HG03095 (cell line): ENCODE measurements around the gene NFU1.

Experiments used
- ATAC-seq: cut with Tn5 transposase; IDR thresholded peaks from one replicate; pipeline ENCODE4 v1.9.1; 2021; ENCODE audit warnings: moderate library complexity; ENCODE audit not compliant: unreplicated experiment

Gene NFU1

GRCh38 chr2:69436938-69437750 lies at the start of gene NFU1:
Gene NFU1 (minus strand): TSS chr2:69437435. CDS start chr2:69437422, 13 bp downstream.
- peak; percentile 95 for ATAC-seq

DNA sequence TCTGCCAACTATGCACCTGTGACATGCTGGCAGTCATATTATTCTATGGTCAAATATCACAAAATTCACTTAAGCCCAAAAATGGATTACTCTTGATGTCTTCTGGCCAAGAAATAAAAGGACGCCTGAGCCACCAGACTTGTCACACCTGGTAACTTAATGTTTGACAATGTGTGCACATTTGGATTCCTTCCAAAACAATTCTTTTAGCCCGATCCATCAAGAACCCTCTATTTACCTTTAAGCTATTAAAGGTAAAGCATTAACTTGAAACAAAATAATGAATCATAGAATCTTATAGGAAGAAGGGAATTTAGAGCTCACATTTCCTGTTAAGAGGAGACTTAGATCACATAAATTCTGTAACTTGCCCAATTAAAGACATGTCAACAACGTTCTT lies 46.5 kb upstream of the NFU1 start:
- ATAC-seq = no peak

DNA sequence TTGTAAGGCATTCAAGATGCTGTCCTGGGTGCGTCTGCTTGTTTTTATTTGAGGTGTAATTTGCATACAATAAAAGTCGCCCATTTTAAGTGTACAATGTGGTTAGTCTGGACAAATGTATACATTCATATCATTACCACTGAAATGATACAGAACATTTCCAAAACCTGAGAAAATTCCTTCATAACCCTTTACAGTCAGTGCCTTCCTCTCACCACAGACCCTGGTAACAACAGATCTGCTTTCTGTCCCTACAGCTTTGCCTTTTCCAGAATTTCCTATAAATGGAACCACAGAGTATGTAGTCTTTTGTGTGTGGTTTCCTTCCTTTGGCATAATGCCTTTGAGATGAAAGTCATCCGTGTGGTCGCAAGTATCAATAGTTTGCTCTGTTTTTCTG lies 45.8 kb upstream of the NFU1 start:
- no peak for ATAC-seq

GRCh38 chr2:69482471-69482870 lies 45.2 kb upstream of the NFU1 start:
- ATAC-seq = no peak

DNA sequence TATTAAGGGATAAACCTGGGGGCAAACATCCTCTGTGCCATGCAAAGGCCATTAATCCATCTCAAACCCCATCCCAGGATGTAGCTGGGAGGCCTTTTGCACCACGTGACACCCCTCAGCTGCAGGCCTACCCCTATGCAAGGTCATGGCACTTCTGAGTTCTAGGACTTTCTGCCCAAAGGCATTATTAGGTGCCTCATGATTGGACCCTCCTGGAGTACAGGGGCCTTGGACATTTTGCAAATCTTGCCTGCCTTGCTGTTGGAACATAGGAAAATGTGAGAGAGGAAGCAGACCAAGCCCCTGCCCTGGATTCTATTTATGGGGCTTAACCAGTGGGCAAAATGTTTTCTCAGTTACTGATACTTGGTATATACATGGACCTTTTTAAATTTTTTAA lies 44.2 kb upstream of the NFU1 start:
- no peak for ATAC-seq

DNA sequence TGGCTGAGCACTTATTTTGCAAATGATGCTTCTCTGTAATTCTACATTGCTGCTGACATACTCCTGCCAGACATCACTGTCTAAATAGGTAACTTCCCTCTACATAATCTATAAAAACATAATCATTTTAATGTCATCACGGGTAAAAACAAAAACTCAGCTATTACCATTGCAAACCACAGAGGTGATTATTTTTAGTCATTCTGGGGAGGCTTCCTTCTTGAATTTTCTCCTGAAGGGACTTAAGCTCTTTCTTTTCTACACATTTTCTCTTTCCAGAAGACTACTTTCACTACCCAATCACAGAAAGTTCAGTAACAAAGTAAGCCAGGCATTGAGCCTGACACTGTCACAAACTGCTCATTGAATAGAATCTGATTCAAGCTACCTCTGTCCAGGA lies 40.4 kb upstream of the NFU1 start:
- ATAC-seq = no peak

DNA sequence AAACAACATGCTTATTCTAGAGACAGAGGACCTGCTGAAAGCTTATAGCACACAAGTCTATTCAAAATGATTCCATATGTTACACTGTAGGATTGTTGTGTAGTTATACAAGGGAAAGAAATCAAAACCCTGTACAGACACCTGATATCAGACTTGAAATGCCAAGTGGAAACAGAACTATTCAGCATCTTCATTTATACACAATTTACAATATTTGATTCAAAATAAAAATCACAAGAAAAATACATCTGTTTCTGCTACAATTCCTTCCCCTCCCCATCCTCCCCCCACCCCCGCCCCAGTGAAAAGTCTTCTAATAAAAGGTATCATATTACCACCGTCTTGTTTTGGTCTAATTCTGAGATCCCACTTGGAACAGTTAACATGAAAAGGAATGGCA lies 37.5 kb upstream of the NFU1 start:
- ATAC-seq = no peak

DNA sequence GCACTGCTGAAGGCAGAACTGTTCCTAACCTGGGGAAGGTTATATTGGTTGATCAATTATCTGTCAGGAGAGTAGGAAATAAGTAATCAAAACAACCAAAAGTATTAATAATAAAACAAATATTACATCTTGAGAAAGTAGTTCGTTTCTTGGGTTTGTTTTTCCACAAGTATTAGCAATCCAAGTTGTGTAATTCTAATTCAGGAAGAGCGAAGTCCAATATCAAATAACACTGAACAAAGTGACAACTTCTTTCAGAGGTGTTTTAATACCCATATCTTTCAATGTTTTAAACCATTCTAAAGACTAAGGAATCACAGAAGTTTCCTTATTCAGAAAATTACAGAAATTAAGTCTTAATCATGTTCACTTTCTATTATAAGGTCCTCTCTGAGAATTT lies 34.6 kb upstream of the NFU1 start:
- ATAC-seq = no peak

GRCh38 chr2:69470911-69471310 lies 33.7 kb upstream of the NFU1 start:
- ATAC-seq = no peak

- no peak for ATAC-seq
Measured at GRCh38 chr2:69469784-69470183, 32.5 kb upstream of the NFU1 start.

GRCh38 chr2:69469375-69469774 lies 32.1 kb upstream of the NFU1 start:
- ATAC-seq = no peak

- no peak for ATAC-seq
Measured at GRCh38 chr2:69466728-69467127, 29.5 kb upstream of the NFU1 start.

DNA sequence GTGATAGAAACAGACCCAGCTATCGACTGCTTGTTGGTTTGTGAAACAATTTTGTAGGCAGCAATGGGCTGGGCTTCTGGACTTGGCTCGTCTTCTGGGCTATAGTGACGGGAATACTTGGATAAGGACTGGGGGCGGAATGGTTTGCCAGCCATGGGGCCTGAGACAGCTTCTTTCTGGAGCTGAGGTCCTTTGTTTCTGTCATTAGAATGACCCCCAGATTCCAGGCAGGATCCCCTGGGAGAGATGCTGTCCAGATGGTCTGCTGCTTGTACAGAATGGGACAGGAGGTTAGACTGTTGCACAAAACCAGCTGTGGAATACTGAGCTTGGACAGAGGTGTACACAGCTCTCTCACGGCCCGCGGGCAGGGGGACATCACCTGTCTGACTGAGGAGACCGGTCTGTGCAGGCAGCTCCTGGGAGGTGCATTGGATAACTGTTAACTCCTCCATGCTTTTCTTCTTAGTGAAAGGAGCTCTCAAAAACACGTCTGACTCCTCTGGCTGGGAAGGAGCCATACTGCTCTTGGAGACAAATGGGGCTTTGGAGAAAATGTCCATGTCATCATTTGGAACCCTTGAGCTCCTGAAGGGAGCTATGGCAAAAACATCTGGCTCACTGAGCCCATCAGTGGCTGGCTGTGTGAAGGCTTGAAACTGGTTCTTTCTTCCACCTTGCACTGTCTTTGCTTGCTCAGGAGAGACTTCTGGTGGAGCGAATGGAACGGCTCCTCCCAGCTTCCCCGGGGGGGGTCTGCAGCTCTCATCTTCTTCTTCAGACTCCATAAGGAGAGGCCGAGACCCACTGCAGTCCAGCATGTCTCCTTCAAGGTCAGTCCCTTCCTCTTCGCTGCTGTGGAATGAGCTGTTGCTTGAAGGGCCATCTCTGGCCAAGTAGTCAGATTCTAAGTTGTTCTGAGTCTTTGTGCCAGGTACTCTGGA lies 28.6 kb upstream of the NFU1 start:
- ATAC-seq = no peak

DNA sequence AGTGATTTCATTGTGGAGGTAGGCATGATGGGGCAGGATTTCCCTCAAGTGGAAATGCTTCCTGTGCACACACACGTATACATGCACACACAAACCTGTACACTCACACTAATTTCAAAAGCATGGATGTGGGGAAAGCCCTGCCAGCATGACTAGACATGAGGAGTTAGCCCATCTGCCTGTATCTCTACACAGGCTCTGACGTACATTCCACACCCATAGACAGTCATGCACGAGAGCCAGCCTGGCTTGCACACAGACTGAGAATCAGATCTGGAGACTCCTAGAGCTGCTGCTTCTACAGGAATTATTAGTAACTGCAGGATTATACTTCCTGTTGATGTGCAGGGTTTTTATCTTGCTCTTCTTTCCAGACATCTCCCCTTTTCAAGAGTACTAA lies 27.3 kb upstream of the NFU1 start:
- no peak for ATAC-seq

- ATAC-seq = no peak
Measured at GRCh38 chr2:69462780-69463179, 25.5 kb upstream of the NFU1 start.

- ATAC-seq = no peak
Measured at GRCh38 chr2:69461404-69461803, 24.2 kb upstream of the NFU1 start.

- no peak for ATAC-seq
Measured at GRCh38 chr2:69459936-69460335, 22.7 kb upstream of the NFU1 start.

- ATAC-seq = no peak
Measured at GRCh38 chr2:69456950-69457445, 19.8 kb upstream of the NFU1 start.

- ATAC-seq = no peak
Measured at GRCh38 chr2:69456154-69456553, 18.9 kb upstream of the NFU1 start.

DNA sequence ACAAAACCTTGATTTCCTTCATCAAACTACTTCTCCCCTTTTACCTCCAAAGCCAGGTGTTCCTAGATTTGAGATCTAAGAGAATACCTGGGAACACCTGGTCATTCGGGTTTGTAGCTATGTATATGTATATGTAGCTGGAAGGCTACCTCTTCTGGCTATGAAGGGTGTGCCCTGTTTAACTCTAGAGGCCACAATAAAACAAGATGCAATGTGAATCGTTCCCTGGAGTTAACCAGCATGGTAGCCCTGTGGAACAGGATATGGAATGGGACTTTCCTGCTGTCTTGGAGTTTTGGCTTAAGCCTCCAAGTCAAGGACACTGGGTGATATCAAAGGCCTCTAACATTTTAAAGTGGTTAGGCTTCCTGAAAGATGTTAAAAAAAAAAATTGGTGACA lies 17.7 kb upstream of the NFU1 start:
- ATAC-seq = no peak

DNA sequence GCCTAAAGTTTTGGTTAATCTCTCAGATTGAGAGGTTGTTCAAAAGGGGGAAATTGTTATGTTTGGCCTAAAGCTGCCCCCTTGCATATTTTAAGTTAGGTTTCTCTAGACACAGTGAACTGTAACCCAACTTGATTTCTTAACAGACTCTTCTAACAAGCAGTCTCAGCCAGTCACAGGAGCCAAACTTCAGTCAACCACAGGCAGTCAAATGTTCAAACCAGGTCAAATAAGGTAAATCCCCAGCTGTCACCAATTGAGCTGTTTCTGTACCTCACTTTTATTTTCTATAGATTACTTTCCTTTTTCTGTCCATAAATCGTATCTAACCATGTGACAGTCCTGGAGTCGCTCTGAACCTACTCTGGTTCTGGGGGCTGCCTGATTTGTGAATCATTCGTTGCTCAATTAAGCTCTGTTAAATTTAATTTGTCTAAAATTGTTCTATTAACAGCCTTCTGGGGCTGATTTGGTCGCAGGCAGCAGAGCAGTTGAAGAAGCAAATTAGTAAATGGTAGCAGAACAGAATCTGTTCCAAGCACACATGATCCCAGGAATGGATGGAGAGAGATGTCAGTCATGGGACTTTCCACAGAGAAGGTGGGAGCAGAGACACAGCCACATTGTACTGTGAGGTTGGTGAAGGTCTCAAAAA lies 16.4 kb upstream of the NFU1 start:
- peak; percentile 90 for ATAC-seq
